Neural crest cell (in vitro differentiated cells): ENCODE data around the gene XPOT. TPM values are rescaled to one million over a fixed set of nuclear protein-coding genes. Genes with fewer than 3 reads are reported as not detected.

Source experiments
- DNase-seq: peaks from one replicate; pipeline ENCODE4 v3.0.0; 2021; ENCODE audit warnings: low read depth, mixed read lengths, low spot score
- H3K27ac Mint-ChIP-seq: one replicate; pipeline ENCODE4 v1.8.0; 2021; ENCODE audit warnings: mild to moderate bottlenecking, mixed read lengths; ENCODE audit not compliant: unreplicated experiment
- H3K27me3 Mint-ChIP-seq: 2 replicates; pipeline ENCODE4 v1.8.0; 2021; ENCODE audit warnings: low read depth, mild to moderate bottlenecking, mixed read lengths
- H3K36me3 Mint-ChIP-seq: 2 replicates; pipeline ENCODE4 v1.8.0; 2021; ENCODE audit warnings: low read depth, mild to moderate bottlenecking, mixed read lengths
- H3K4me1 Mint-ChIP-seq: 2 replicates; pipeline ENCODE4 v1.8.0; 2021; ENCODE audit warnings: mixed read lengths
- H3K4me3 Mint-ChIP-seq: one replicate; pipeline ENCODE4 v1.8.0; 2021; ENCODE audit warnings: mild to moderate bottlenecking, mixed read lengths
- H3K9me3 Mint-ChIP-seq: 2 replicates; pipeline ENCODE4 v1.8.0; 2021; ENCODE audit warnings: mixed read lengths
- CTCF ChIP-seq: fragments of 200-600 bp; sonication (generic); conservative IDR thresholded peaks from 2 replicates; pipeline ENCODE4 v1.5.0; 2021; ENCODE audit warnings: antibody characterized with exemption, mild to moderate bottlenecking
- total RNA-seq: library from RNA; stranded (reverse); gene quantifications from 2 replicates; pipeline ENCODE4 v1.2.1, GENCODE V29; 2021

The XPOT gene
- total RNA-seq, 1 donor from 2014 or later = 103 TPM

- no peak for DNase-seq
- Mint-ChIP-seq H3K4me3 (no peak overlapping the region), H3K9me3 (no peaks in the 10 kb centered on the region), H3K4me1 (peaks cover 13% of the 10 kb centered on the region), H3K27me3 (no peaks in the 10 kb centered on the region), H3K27ac (peak overlapping the region; percentile 43), H3K36me3 (peaks cover 4% of the 10 kb centered on the region)
- no peak for TF ChIP-seq CTCF
Measured at GRCh38 chr12:64461634-64462414, 57.6 kb downstream of the XPOT start.

GRCh38 chr12:64466178-64466577 lies 62.0 kb downstream of the XPOT start:
- DNase-seq = no peak
- no peak for TF ChIP-seq CTCF
- Mint-ChIP-seq H3K9me3 (no peaks in the 10 kb centered on the region), H3K4me1 (peaks cover 4% of the 10 kb centered on the region), H3K27me3 (no peaks in the 10 kb centered on the region), H3K27ac (no peak overlapping the region), H3K4me3 (no peak overlapping the region), H3K36me3 (peaks cover 12% of the 10 kb centered on the region)

GRCh38 chr12:64468966-64469365 lies 64.8 kb downstream of the XPOT start:
- no peaks in the 10 kb centered on the region for H3K4me1 Mint-ChIP-seq
- no peak for TF ChIP-seq CTCF
- peaks cover 22% of the 10 kb centered on the region for H3K36me3 Mint-ChIP-seq
- no peak overlapping the region for H3K4me3 Mint-ChIP-seq
- H3K27ac Mint-ChIP-seq = no peak overlapping the region
- no peak for DNase-seq
- H3K9me3 Mint-ChIP-seq = no peaks in the 10 kb centered on the region
- no peaks in the 10 kb centered on the region for H3K27me3 Mint-ChIP-seq

- no peak for DNase-seq
- Mint-ChIP-seq H3K4me3 (no peak overlapping the region), H3K36me3 (peaks cover 24% of the 10 kb centered on the region), H3K27ac (no peak overlapping the region), H3K4me1 (no peaks in the 10 kb centered on the region), H3K9me3 (no peaks in the 10 kb centered on the region), H3K27me3 (no peaks in the 10 kb centered on the region)
- TF ChIP-seq CTCF = no peak
Measured at GRCh38 chr12:64469455-64470142, 65.4 kb downstream of the XPOT start.

- Mint-ChIP-seq H3K27ac (no peak overlapping the region), H3K27me3 (no peaks in the 10 kb centered on the region), H3K9me3 (peaks cover 2% of the 10 kb centered on the region), H3K4me1 (no peaks in the 10 kb centered on the region), H3K4me3 (no peak overlapping the region), H3K36me3 (peaks cover 31% of the 10 kb centered on the region)
- DNase-seq = no peak
- TF ChIP-seq CTCF = no peak
Measured at GRCh38 chr12:64470495-64470894, 66.3 kb downstream of the XPOT start.
